Measurements from ENCODE around the gene CRB3.
A peak's percentile ranks its signal among the peaks of the same experiment; 100 is the strongest.
"Not testable (repeated sequence)": the region's sequence is repeated elsewhere in the genome, so short reads cannot be mapped to it uniquely, and the experiment has no call there.

CRB3 gene

GRCh38 chr19:6424195-6424938 is 39.7 kb upstream of the CRB3 start, which contains the start of gene KHSRP:
TSS of gene KHSRP (minus strand) at chr19:6424811. CDS start at chr19:6424701, 110 bp downstream.
- Histone ChIP-seq H3K9me3 (ENCODE audit: control insufficient read depth, low read length) (peaks cover 8% of the 10 kb centered on the region), H3K27ac (ENCODE audit: low read depth, low read length, severe bottlenecking) (peak within 1 kb of the TSS; percentile 69), H3K4me3 (ENCODE audit: extremely low read depth, insufficient read depth, low read length, poor library complexity, severe bottlenecking) (peak within 1 kb of the TSS; percentile 75), H3K36me3 (ENCODE audit: control insufficient read depth, insufficient read depth, low read length) (peaks cover 36% of the 10 kb centered on the region), H3K4me1 (ENCODE audit: control insufficient read depth, insufficient read depth, low read length, poor library complexity, severe bottlenecking) (peaks cover 13% of the 10 kb centered on the region)
- 0 to 1% methylated on average over 43 to 68 of the region's 114 CpGs for WGBS, 2 experiments (ENCODE audit: insufficient coverage in 2 of 2)

- Histone ChIP-seq H3K4me1 (ENCODE audit: control insufficient read depth, insufficient read depth, low read length, poor library complexity, severe bottlenecking) (peaks cover 13% of the 10 kb centered on the region), H3K27ac (ENCODE audit: low read depth, low read length, severe bottlenecking) (peak overlapping the region; percentile 69), H3K9me3 (ENCODE audit: control insufficient read depth, low read length) (peaks cover 8% of the 10 kb centered on the region), H3K36me3 (ENCODE audit: control insufficient read depth, insufficient read depth, low read length) (peaks cover 28% of the 10 kb centered on the region), H3K4me3 (ENCODE audit: extremely low read depth, insufficient read depth, low read length, poor library complexity, severe bottlenecking) (peak overlapping the region; percentile 75)
- WGBS, 2 experiments (ENCODE audit: insufficient coverage in 2 of 2) = 15% methylated on average over 40 to 42 of the region's 43 CpGs
Observed at GRCh38 chr19:6424939-6425731, 38.9 kb upstream of the CRB3 start.

DNA sequence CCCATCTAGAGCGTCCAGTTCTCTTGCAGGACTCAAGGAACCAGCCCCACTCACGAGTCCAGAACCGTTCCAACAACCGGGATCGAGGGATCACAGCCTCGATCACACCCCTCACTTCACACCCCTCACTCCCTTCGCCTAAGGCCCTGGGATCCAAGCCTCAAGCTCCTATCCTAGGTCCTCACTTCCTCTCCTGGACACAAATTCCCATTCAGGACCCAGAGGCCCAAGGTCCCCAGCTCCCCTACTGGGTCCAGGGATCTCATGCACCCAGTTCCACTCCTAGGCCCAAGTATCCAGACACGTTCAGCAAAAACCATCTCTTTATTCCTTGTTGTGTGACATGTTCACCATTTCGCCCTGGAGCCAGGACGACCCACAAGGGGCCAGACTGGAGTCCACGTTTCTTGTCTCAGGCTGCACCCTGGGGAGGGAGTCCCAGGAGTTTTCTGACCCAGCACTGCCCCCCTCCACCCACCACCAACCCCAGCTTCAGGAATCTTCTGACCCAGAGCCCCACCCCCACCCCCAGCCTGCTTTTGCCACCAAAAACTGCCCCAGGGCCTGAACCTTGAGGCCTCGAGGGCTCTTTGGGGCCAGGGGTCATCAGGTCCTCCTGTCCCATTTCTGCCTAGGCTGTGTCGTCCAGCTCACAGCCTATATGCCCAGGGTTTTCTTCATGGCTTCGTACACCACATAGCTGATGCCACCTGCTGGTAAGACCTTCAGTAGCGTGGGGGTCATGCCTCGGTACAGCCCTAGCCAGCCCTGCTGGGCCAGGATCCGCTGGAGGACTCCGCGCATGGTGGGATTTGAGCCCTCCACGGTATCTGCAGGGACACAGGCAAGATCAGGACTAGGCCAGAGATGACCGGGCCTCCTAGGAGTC is 38.1 kb upstream of the CRB3 start:
- Histone ChIP-seq H3K4me3 (ENCODE audit: extremely low read depth, insufficient read depth, low read length, poor library complexity, severe bottlenecking) (no peak overlapping the region), H3K36me3 (ENCODE audit: control insufficient read depth, insufficient read depth, low read length) (peaks cover 22% of the 10 kb centered on the region), H3K9me3 (ENCODE audit: control insufficient read depth, low read length) (peaks cover 8% of the 10 kb centered on the region), H3K4me1 (ENCODE audit: control insufficient read depth, insufficient read depth, low read length, poor library complexity, severe bottlenecking) (peaks cover 13% of the 10 kb centered on the region), H3K27ac (ENCODE audit: low read depth, low read length, severe bottlenecking) (peak overlapping the region; percentile 69)
- WGBS, 2 experiments (ENCODE audit: insufficient coverage in 2 of 2) = 95 to 96% methylated on average over 19 to 21 of the region's 21 CpGs

DNA sequence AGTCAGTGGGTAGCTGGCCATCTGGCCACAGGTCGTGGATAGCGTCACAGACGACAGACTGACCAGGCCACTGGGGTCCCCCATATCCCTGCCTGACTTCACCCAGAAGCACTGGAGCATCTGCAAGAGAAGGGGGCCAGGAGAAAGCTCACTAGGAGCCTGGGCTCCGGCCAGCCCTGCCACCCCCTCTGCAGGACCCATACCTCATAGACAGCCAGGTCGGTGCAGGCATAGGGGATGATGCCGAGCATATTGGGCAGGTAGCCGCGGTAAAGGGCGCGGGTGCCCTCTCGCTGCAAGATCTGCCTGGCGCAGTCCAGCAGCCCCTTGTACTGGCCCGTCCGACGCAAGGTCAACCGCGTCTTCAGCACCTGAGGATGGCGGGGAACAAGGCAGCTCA is 36.9 kb upstream of the CRB3 start:
- 96 to 98% methylated on average over 15 to 17 of the region's 18 CpGs for WGBS, 2 experiments (ENCODE audit: insufficient coverage in 2 of 2)
- peaks cover 8% of the 10 kb centered on the region for H3K9me3 ChIP-seq (ENCODE audit: control insufficient read depth, low read length)
- peaks cover 12% of the 10 kb centered on the region for H3K4me1 ChIP-seq (ENCODE audit: control insufficient read depth, insufficient read depth, low read length, poor library complexity, severe bottlenecking)
- no peak overlapping the region for H3K4me3 ChIP-seq (ENCODE audit: extremely low read depth, insufficient read depth, low read length, poor library complexity, severe bottlenecking)
- no peak overlapping the region for H3K27ac ChIP-seq (ENCODE audit: low read depth, low read length, severe bottlenecking)
- H3K36me3 ChIP-seq (ENCODE audit: control insufficient read depth, insufficient read depth, low read length) = peaks cover 10% of the 10 kb centered on the region

GRCh38 chr19:6428692-6429418 is 35.2 kb upstream of the CRB3 start:
- whole genome bisulfite sequencing, 2 experiments (ENCODE audit: insufficient coverage in 2 of 2) = 83 to 100% methylated on average over 1 of the region's 2 CpGs

DNA sequence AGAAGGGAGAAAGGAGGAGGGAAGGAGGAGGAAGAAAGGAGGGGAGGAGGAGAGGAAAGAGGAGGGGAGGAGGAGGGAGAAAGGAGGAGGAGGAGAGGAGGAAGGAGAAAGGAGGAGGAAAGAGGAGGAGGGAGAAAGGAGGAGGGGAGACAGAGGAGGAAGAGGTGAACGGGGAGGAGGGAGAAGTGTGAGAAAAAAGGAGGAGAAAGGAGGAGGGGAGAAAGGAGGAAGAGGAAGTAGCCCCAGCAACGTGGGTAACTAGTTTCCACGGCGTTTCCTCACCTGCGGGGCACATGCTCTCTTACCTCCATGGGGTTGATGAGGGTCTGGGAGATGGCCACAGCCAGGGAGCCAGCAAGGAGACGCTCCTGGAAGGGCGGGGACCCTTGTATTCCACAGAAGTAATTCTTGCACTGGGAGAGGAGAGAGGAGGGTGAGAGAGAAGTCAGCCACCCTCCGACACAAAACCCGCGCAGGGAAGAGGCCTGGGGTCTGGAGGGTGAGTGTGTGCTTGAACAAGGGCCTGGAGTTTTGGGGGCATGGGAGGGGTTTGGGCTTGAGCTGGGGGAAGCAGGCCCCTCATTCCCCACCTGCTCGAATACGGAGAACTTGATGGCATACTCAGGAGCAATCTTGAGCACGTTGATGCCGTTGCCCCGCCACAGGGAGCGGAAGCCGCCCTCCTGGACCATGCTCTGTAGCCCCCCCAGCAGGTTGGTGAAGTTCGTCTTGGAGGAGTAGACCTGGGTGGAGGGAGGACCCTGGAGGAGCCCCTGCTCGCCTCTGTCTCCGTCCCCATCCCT is 34.5 kb upstream of the CRB3 start:
- 52 to 66% methylated on average over 7 to 20 of the region's 20 CpGs for WGBS, 2 experiments (ENCODE audit: insufficient coverage in 2 of 2)
- Histone ChIP-seq H3K36me3 (ENCODE audit: control insufficient read depth, insufficient read depth, low read length) (no peaks in the 10 kb centered on the region), H3K4me1 (ENCODE audit: control insufficient read depth, insufficient read depth, low read length, poor library complexity, severe bottlenecking) (no peaks in the 10 kb centered on the region), H3K4me3 (ENCODE audit: extremely low read depth, insufficient read depth, low read length, poor library complexity, severe bottlenecking) (no peak overlapping the region), H3K27ac (ENCODE audit: low read depth, low read length, severe bottlenecking) (no peak overlapping the region), H3K9me3 (ENCODE audit: control insufficient read depth, low read length) (peaks cover 8% of the 10 kb centered on the region)

More at GRCh38 chr19:6428692-6429418, 35.2 kb upstream of the CRB3 start:
- H3K36me3 ChIP-seq (ENCODE audit: control insufficient read depth, insufficient read depth, low read length); H3K4me1 ChIP-seq (ENCODE audit: control insufficient read depth, insufficient read depth, low read length, poor library complexity, severe bottlenecking); H3K9me3 ChIP-seq (ENCODE audit: control insufficient read depth, low read length); H3K27ac ChIP-seq (ENCODE audit: low read depth, low read length, severe bottlenecking); H3K4me3 ChIP-seq (ENCODE audit: extremely low read depth, insufficient read depth, low read length, poor library complexity, severe bottlenecking): not testable (repeated sequence)

- Histone ChIP-seq H3K27ac (ENCODE audit: low read depth, low read length, severe bottlenecking) (no peak overlapping the region), H3K4me3 (ENCODE audit: extremely low read depth, insufficient read depth, low read length, poor library complexity, severe bottlenecking) (no peak overlapping the region), H3K9me3 (ENCODE audit: control insufficient read depth, low read length) (no peaks in the 10 kb centered on the region), H3K36me3 (ENCODE audit: control insufficient read depth, insufficient read depth, low read length) (no peaks in the 10 kb centered on the region), H3K4me1 (ENCODE audit: control insufficient read depth, insufficient read depth, low read length, poor library complexity, severe bottlenecking) (no peaks in the 10 kb centered on the region)
- 84 to 88% methylated on average over 3 to 8 of the region's 11 CpGs for WGBS, 2 experiments (ENCODE audit: insufficient coverage in 2 of 2)
Observed at GRCh38 chr19:6431891-6432290, 32.2 kb upstream of the CRB3 start.

DNA sequence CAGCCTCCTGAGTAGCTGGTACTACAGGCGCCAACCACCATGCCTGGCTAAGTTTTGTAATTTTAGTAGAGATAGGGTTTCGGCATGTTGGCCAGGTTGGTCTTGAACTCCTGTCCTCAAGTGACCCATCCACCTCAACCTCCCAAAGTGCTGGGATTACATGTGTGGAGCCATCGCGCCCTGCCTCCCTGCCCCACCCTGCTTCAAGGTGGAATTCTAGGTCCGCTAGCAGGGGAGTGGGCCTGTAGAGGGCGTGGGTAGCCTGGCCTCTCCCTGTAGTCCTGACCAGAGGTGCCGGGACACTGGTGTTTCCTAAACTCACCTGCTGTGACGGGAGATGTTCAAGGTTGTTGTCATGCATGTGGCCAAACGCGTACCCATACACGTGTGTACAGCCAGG is 30.9 kb upstream of the CRB3 start:
- Histone ChIP-seq H3K9me3 (ENCODE audit: control insufficient read depth, low read length) (no peaks in the 10 kb centered on the region), H3K4me1 (ENCODE audit: control insufficient read depth, insufficient read depth, low read length, poor library complexity, severe bottlenecking) (no peaks in the 10 kb centered on the region), H3K4me3 (ENCODE audit: extremely low read depth, insufficient read depth, low read length, poor library complexity, severe bottlenecking) (no peak overlapping the region), H3K36me3 (ENCODE audit: control insufficient read depth, insufficient read depth, low read length) (no peaks in the 10 kb centered on the region), H3K27ac (ENCODE audit: low read depth, low read length, severe bottlenecking) (no peak overlapping the region)
- WGBS, 2 experiments (ENCODE audit: insufficient coverage in 2 of 2) = 77 to 83% methylated on average over 8 to 10 of the region's 11 CpGs

- WGBS, 2 experiments (ENCODE audit: insufficient coverage in 2 of 2) = 90 to 97% methylated on average over 4 to 6 of the region's 10 CpGs
- no peaks in the 10 kb centered on the region for H3K36me3 ChIP-seq (ENCODE audit: control insufficient read depth, insufficient read depth, low read length)
- H3K4me1 ChIP-seq (ENCODE audit: control insufficient read depth, insufficient read depth, low read length, poor library complexity, severe bottlenecking) = no peaks in the 10 kb centered on the region
- H3K4me3 ChIP-seq (ENCODE audit: extremely low read depth, insufficient read depth, low read length, poor library complexity, severe bottlenecking) = no peak within 1 kb of the TSS
- H3K27ac ChIP-seq (ENCODE audit: low read depth, low read length, severe bottlenecking) = no peak within 1 kb of the TSS
- H3K9me3 ChIP-seq (ENCODE audit: control insufficient read depth, low read length) = no peaks in the 10 kb centered on the region
Observed at GRCh38 chr19:6433663-6434062, 30.4 kb upstream of the CRB3 start, which contains the start of gene SLC25A41. TSS of gene SLC25A41 (minus strand) at chr19:6433763. CDS start at chr19:6433693, 70 bp downstream.

All from mesodermal cell (in vitro differentiated cells).